Neutrophil (primary cell): Measurements from ENCODE around the gene AKAP6.

ENCODE experiments used
- H3K27ac ChIP-seq: fragments of 200-600 bp; sonication (generic); 2 replicates; pipeline ENCODE4 v1.5.1; 2016; ENCODE audit warnings: mild to moderate bottlenecking, moderate library complexity
- H3K27me3 ChIP-seq: fragments of 200-600 bp; sonication (generic); 2 replicates; pipeline ENCODE4 v1.6.0; 2016; ENCODE audit warnings: mild to moderate bottlenecking
- H3K36me3 ChIP-seq: fragments of 200-600 bp; sonication (generic); 2 replicates; pipeline ENCODE4 v1.5.1; 2017
- H3K4me1 ChIP-seq, 2 experiments: fragments of 200-600 bp in 1 of 2; sonication (generic) in 1 of 2; 1 replicate in 1 of 2; 2 replicates in 1 of 2; pipeline versions ENCODE4 v1.5.1 to v1.6.1; 2013 to 2016; ENCODE audit warnings: low read depth in 1 of 2, low read length in 1 of 2, mild to moderate bottlenecking in 1 of 2, moderate library complexity in 1 of 2; ENCODE audit not compliant: control insufficient read depth in 1 of 2, insufficient read depth in 1 of 2
- H3K4me3 ChIP-seq, 2 experiments: fragments of 200-600 bp in 1 of 2; sonication (generic) in 1 of 2; 1 replicate in 1 of 2; 2 replicates in 1 of 2; pipeline ENCODE4 v1.5.1; 2013 to 2016; ENCODE audit warnings: low read depth in 1 of 2, low read length in 1 of 2, mild to moderate bottlenecking in 1 of 2, moderate library complexity in 1 of 2
- H3K9me3 ChIP-seq: fragments of 200-600 bp; sonication (generic); 2 replicates; pipeline ENCODE4 v1.5.1; 2016
- TF ChIP-seq, protein P1 (sequence below): fragments of 200-600 bp; sonication (generic); IDR thresholded peaks from 2 replicates; pipeline ENCODE4 v1.5.1; 2016; ENCODE audit warnings: antibody characterized with exemption

AKAP6 gene

DNA sequence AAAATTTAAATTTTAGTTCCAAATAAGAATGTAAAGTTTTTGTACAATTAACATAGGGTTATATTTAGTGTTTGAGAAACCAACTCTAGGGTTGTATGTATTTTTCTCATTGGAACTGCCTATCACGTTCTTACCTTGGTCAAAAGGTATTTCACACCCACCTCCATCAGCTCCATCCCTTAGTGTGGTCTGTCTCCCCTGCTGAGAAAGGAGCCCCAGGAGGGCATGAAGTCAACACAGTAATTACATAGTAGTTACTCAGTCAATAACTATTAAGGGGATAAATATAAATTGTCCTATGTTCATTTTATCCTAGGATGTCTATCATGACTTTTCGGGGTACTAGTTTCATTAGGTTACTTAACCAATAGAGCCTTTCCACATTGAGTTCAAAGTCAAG is 106.3 kb downstream of the AKAP6 start:
- Histone ChIP-seq H3K36me3 (no peaks in the 10 kb centered on the region), H3K27me3 (no peaks in the 10 kb centered on the region), H3K4me3 (no peak overlapping the region), H3K4me1 (no peaks in the 10 kb centered on the region), H3K9me3 (no peaks in the 10 kb centered on the region), H3K27ac (no peak overlapping the region)
- TF ChIP-seq, protein P1, sequence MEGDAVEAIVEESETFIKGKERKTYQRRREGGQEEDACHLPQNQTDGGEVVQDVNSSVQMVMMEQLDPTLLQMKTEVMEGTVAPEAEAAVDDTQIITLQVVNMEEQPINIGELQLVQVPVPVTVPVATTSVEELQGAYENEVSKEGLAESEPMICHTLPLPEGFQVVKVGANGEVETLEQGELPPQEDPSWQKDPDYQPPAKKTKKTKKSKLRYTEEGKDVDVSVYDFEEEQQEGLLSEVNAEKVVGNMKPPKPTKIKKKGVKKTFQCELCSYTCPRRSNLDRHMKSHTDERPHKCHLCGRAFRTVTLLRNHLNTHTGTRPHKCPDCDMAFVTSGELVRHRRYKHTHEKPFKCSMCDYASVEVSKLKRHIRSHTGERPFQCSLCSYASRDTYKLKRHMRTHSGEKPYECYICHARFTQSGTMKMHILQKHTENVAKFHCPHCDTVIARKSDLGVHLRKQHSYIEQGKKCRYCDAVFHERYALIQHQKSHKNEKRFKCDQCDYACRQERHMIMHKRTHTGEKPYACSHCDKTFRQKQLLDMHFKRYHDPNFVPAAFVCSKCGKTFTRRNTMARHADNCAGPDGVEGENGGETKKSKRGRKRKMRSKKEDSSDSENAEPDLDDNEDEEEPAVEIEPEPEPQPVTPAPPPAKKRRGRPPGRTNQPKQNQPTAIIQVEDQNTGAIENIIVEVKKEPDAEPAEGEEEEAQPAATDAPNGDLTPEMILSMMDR, result no peak

DNA sequence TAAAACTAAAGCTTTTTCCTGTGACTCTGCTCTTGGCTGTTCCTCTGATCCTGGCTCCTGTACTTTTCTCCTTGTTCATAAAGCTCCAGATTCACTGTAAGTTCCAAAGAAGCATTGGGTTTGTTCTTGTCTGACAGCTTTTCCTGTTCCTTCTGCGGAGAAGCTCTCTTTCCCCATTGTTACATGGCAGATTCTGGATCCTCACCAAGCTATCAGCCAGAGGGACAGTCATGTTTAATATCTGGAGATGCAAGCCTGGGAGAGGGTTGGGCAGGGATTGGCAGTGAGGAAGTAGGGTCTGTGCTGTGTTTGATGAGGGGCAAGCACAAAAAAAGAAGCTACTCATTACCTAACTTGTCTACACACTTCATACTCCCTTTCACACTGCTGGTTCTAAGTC is 107.9 kb downstream of the AKAP6 start:
- Histone ChIP-seq H3K27me3 (no peaks in the 10 kb centered on the region), H3K27ac (no peak overlapping the region), H3K4me3 (no peak overlapping the region), H3K9me3 (no peaks in the 10 kb centered on the region), H3K4me1 (no peaks in the 10 kb centered on the region), H3K36me3 (no peaks in the 10 kb centered on the region)
- TF ChIP-seq, protein P1, result no peak

DNA sequence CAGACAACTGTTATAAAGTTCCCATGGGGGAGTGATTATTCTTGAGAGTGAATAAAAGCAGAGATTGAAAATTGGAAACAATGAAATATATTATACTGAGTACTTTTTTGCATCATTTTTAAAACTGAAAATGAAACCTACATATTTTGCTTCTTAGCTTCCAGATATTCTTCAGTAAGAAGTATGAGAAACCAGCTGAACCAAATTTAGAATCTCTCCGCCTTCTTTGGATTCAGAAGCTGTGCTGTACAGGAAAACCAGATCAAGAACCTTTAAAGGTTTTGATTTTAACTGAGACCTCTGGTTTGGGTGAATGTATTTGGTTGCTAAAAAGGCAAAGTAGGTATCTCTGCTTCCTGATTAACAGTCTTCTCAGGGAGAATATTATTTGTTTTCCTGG is 109.4 kb downstream of the AKAP6 start:
- no peaks in the 10 kb centered on the region for H3K4me1 ChIP-seq
- TF ChIP-seq, protein P1, result no peak
- H3K27ac ChIP-seq, result no peak overlapping the region

DNA sequence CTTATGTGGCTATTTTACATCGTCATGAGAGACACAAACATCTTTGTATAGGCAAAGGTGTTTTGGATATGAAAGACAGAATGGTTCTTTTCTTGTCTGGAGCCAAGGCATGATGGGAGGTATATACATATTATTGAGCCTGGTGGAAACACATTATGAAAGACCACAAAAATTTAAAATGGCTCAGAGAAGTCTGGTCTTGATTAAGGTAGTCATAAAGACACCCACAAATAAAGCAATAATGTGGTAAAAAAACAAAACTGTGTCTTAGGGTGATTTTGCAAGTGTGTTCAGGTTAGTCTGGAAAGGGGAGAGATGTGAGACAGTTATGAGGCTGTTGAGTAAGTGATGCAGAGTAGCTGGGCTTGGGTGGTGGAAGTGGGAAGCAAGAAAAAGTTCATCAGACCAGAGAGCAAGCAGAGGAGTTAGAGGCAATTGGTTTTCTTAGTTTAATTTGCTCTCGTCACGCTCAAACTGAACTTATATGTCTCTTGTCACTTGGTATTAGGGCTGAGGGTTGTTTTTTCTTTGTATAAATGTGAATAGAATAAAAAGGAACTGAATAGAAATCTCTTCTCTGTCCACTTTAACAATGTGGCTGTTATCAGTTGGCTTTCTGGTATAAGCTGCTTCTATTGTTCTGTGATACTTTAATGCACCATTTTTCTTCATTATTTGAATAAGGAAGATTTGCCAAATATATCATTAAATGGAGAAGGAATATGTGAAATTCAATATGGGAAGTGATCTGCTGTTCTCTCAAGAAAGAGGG is 115.0 kb downstream of the AKAP6 start:
- TF ChIP-seq, protein P1, result no peak
- no peak overlapping the region for H3K27ac ChIP-seq
- no peaks in the 10 kb centered on the region for H3K36me3 ChIP-seq
- H3K4me1 ChIP-seq, result no peaks in the 10 kb centered on the region
- no peak overlapping the region for H3K4me3 ChIP-seq
- H3K27me3 ChIP-seq, result no peaks in the 10 kb centered on the region
- H3K9me3 ChIP-seq, result no peaks in the 10 kb centered on the region

More for the DNA sequence above, 109.4 kb downstream of the AKAP6 start:
- no peaks in the 10 kb centered on the region for H3K36me3 ChIP-seq
- no peaks in the 10 kb centered on the region for H3K27me3 ChIP-seq
- H3K9me3 ChIP-seq, result no peaks in the 10 kb centered on the region
- no peak overlapping the region for H3K4me3 ChIP-seq

DNA sequence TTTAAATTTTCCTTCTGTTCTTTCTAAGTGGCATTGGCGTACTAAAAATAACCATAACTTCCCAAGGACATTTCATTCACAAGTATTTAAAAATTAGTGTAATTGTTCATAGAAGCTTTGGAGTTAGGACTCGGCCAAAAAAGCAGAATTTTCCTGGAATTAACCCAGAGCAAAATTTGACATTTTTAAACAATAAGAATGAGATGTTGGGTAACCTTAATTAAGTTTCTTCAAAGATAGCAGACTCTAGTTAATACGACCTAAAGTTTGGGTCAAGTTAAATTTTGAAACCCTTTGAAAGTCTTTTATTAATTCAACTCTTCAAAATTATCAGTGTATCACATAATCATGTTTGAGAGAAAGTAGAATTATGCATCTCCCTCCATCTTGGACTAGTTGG is 118.3 kb downstream of the AKAP6 start:
- H3K27me3 ChIP-seq, result no peaks in the 10 kb centered on the region
- H3K9me3 ChIP-seq, result no peaks in the 10 kb centered on the region
- H3K4me1 ChIP-seq, result no peaks in the 10 kb centered on the region
- no peaks in the 10 kb centered on the region for H3K36me3 ChIP-seq
- no peak overlapping the region for H3K4me3 ChIP-seq
- H3K27ac ChIP-seq, result no peak overlapping the region
- TF ChIP-seq, protein P1, result no peak
